H9 (cell line): ENCODE results near the gene FGF9. TPM values are rescaled to one million over a fixed set of nuclear protein-coding genes. Genes with fewer than 3 reads are reported as not detected.

Experiments
- DNase-seq: peaks from one replicate; pipeline ENCODE4 v3.0.0-alpha.2; 2017
- H2AFZ ChIP-seq: one replicate; pipeline ENCODE4 v1.6.1; 2013; ENCODE audit warnings: mild to moderate bottlenecking, low read length, control low read depth, moderate library complexity
- H2AK5ac ChIP-seq: 2 replicates; pipeline ENCODE4 v1.6.1; 2013; ENCODE audit warnings: low read length, control low read depth, mixed read lengths; ENCODE audit not compliant: insufficient read length
- H2BK120ac ChIP-seq: one replicate; pipeline ENCODE4 v1.6.1; 2013; ENCODE audit warnings: low read depth, mild to moderate bottlenecking, low read length, control low read depth, inconsistent platforms; ENCODE audit not compliant: poor library complexity, severe bottlenecking
- H2BK12ac ChIP-seq: 2 replicates; pipeline ENCODE4 v1.6.1; 2013; ENCODE audit warnings: low read length, control low read depth, mixed read lengths, low read depth; ENCODE audit not compliant: insufficient read length
- H2BK15ac ChIP-seq: 2 replicates; pipeline ENCODE4 v1.6.1; 2013; ENCODE audit warnings: low read depth, low read length, control low read depth
- H2BK20ac ChIP-seq: one replicate; pipeline ENCODE4 v1.6.1; 2013; ENCODE audit warnings: low read depth, mild to moderate bottlenecking, low read length, control low read depth, inconsistent platforms; ENCODE audit not compliant: poor library complexity, severe bottlenecking
- H2BK5ac ChIP-seq: 2 replicates; pipeline ENCODE4 v1.6.1; 2013; ENCODE audit warnings: low read length, control low read depth, mixed read lengths; ENCODE audit not compliant: insufficient read length
- H3K14ac ChIP-seq: 2 replicates; pipeline ENCODE4 v1.6.1; 2013; ENCODE audit warnings: low read length, control low read depth; ENCODE audit not compliant: insufficient read depth
- H3K18ac ChIP-seq: 2 replicates; pipeline ENCODE4 v1.6.1; 2013; ENCODE audit warnings: low read depth, mild to moderate bottlenecking, mixed read lengths, low read length, control low read depth; ENCODE audit not compliant: insufficient read length
- H3K23ac ChIP-seq: 2 replicates; pipeline ENCODE4 v1.6.1; 2013; ENCODE audit warnings: low read length, control low read depth, mixed read lengths, low read depth; ENCODE audit not compliant: insufficient read length
- H3K23me2 ChIP-seq: 2 replicates; pipeline ENCODE4 v1.6.1; 2013; ENCODE audit warnings: low read depth, mild to moderate bottlenecking, mixed read lengths, low read length, control low read depth; ENCODE audit not compliant: insufficient read length, poor library complexity, severe bottlenecking
- H3K27ac ChIP-seq: 2 replicates; pipeline ENCODE4 v1.5.1; 2013; ENCODE audit warnings: low read length, control low read depth, mixed read lengths, low read depth; ENCODE audit not compliant: insufficient read length
- H3K27me3 ChIP-seq: 2 replicates; pipeline ENCODE4 v1.6.1; 2013; ENCODE audit warnings: low read length, control low read depth, inconsistent platforms; ENCODE audit not compliant: insufficient read depth
- H3K4ac ChIP-seq: 2 replicates; pipeline ENCODE4 v1.6.1; 2013; ENCODE audit warnings: low read depth, mild to moderate bottlenecking, control low read depth, inconsistent platforms, low read length, moderate library complexity
- H3K4me1 ChIP-seq: 2 replicates; pipeline ENCODE4 v1.6.1; 2013; ENCODE audit warnings: low read length, control low read depth, inconsistent platforms; ENCODE audit not compliant: insufficient read depth
- H3K4me2 ChIP-seq: 2 replicates; pipeline ENCODE4 v1.6.1; 2013; ENCODE audit warnings: low read length, control low read depth, mixed read lengths; ENCODE audit not compliant: insufficient read length, insufficient read depth
- H3K56ac ChIP-seq: 2 replicates; pipeline ENCODE4 v1.6.1; 2013; ENCODE audit warnings: low read depth, mild to moderate bottlenecking, mixed read lengths, low read length, control low read depth; ENCODE audit not compliant: insufficient read length
- H3K79me1 ChIP-seq: 2 replicates; pipeline ENCODE4 v1.6.1; 2013; ENCODE audit warnings: low read depth, mild to moderate bottlenecking, moderate library complexity, low read length, control low read depth, inconsistent platforms; ENCODE audit not compliant: insufficient read depth, poor library complexity, severe bottlenecking
- H3K79me2 ChIP-seq: 2 replicates; pipeline ENCODE4 v1.6.1; 2013; ENCODE audit warnings: low read length, control low read depth, inconsistent platforms; ENCODE audit not compliant: insufficient read depth
- H3K9ac ChIP-seq: 2 replicates; pipeline ENCODE4 v1.6.1; 2013; ENCODE audit warnings: low read length, control low read depth, mixed read lengths; ENCODE audit not compliant: insufficient read length; ENCODE audit errors: extremely low read depth
- H3K9me3 ChIP-seq: one replicate; pipeline ENCODE4 v1.6.1; 2013; ENCODE audit warnings: low read depth, low read length, inconsistent platforms; ENCODE audit not compliant: control insufficient read depth
- H3T11ph ChIP-seq: one replicate; pipeline ENCODE4 v1.6.1; 2013; ENCODE audit warnings: mild to moderate bottlenecking, low read length, control low read depth, inconsistent platforms
- H4K20me1 ChIP-seq: one replicate; pipeline ENCODE4 v1.6.1; 2013; ENCODE audit not compliant: control insufficient read depth, insufficient read length, insufficient read depth
- H4K5ac ChIP-seq: 2 replicates; pipeline ENCODE4 v1.6.1; 2013; ENCODE audit warnings: low read depth, mild to moderate bottlenecking, mixed read lengths, low read length, control low read depth; ENCODE audit not compliant: insufficient read length
- H4K8ac ChIP-seq: replicated peaks from 2 replicates; pipeline ENCODE4 v1.6.1; 2013; ENCODE audit warnings: low read length, control low read depth, mixed read lengths, low read depth; ENCODE audit not compliant: insufficient read length
- H4K91ac ChIP-seq: 2 replicates; pipeline ENCODE4 v1.6.1; 2013; ENCODE audit warnings: low read depth, mild to moderate bottlenecking, moderate library complexity, mixed read lengths, low read length, control low read depth; ENCODE audit not compliant: insufficient read length
- H3K27ac Mint-ChIP-seq, 3 experiments: 2 replicates in 2 of 3; 3 replicates in 1 of 3; pipeline ENCODE4 v1.8.0; 2020 to 2021; ENCODE audit warnings: mixed read lengths in 3 of 3, mild to moderate bottlenecking in 1 of 3, moderate library complexity in 1 of 3
- H3K27me3 Mint-ChIP-seq: 2 replicates; pipeline ENCODE4 v1.8.0; 2021; ENCODE audit warnings: low read depth, mild to moderate bottlenecking, moderate library complexity, mixed read lengths
- H3K36me3 Mint-ChIP-seq, 3 experiments: 2 replicates in 2 of 3; 3 replicates in 1 of 3; pipeline ENCODE4 v1.8.0; 2020 to 2021; ENCODE audit warnings: low read depth in 3 of 3, mixed read lengths in 3 of 3; ENCODE audit not compliant: insufficient read depth in 1 of 3
- H3K4me1 Mint-ChIP-seq, 2 experiments: 2 replicates each; pipeline ENCODE4 v1.8.0; 2020; ENCODE audit warnings: mixed read lengths in 2 of 2
- H3K4me3 Mint-ChIP-seq, 2 experiments: 2 replicates in 1 of 2; 3 replicates in 1 of 2; pipeline ENCODE4 v1.8.0; 2020 to 2021; ENCODE audit warnings: mild to moderate bottlenecking in 2 of 2, mixed read lengths in 2 of 2, moderate library complexity in 1 of 2
- H3K9me3 Mint-ChIP-seq, 2 experiments: 2 replicates in 1 of 2; 3 replicates in 1 of 2; pipeline ENCODE4 v1.8.0; 2020; ENCODE audit warnings: mild to moderate bottlenecking in 2 of 2, mixed read lengths in 2 of 2, moderate library complexity in 1 of 2
- WGBS: extraction: QIAGEN DNeasy Blood & Tissue Kit; methylation state at CpG from one replicate; pipeline ENCODE4 v1.1.7; 2013; ENCODE audit warnings: missing lambda C conversion rate, low lambda C conversion rate, mixed read lengths; ENCODE audit not compliant: insufficient read length; ENCODE audit errors: extremely low coverage; 5-methylcytosine and 5-hydroxymethylcytosine counted together
- total RNA-seq: library from RNA; stranded (reverse); gene quantifications from 2 replicates; pipeline ENCODE4 v1.2.1, GENCODE V29; 2021
- TF ChIP-seq, protein P1 (sequence below): fragments of 200-600 bp; sonication (generic); conservative IDR thresholded peaks from 3 replicates; pipeline ENCODE4 v1.8.0; 2021; ENCODE audit warnings: antibody characterized with exemption, mild to moderate bottlenecking

FGF9 gene
- total RNA-seq, 1 experiment from 2014 or later = 0.22 TPM

DNA sequence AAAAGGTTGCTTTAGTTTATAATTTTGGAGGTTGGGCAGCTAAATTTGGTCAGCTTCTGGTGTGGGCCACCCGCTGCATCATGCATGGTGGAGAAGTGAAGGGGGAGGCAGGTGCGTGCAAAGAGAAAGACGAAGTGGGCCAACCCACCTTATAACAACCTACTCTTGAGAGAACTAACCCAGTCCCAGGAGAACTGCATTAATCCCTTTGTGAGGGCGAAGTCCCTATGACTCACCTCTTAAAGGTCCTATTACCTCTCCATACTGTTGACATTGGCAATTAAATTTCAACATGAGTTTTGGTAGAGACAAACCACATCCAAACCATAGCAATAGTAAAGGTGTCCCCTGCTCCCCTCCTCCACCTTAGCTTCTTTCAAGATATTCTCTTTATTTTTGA is 7.7 kb upstream of the FGF9 start:
- H3K9me3 ChIP-seq = no peaks in the 10 kb centered on the region
- DNase-seq = no peak
- H2BK20ac ChIP-seq = no peak overlapping the region
- Mint-ChIP-seq H3K27ac (no peak overlapping the region), H3K27me3 (peaks cover 36% of the 10 kb centered on the region), H3K36me3 (no peaks in the 10 kb centered on the region), H3K4me1 (peaks cover under 1 to 4% of the 10 kb centered on the region in 2 experiments; a peak in 3 of 4 replicates), H3K9me3 (peaks cover 5 to 7% of the 10 kb centered on the region in 2 experiments; a peak in 3 of 5 replicates), H3K4me3 (no peak overlapping the region)
- no peak overlapping the region for H3T11ph ChIP-seq
- no peak overlapping the region for H3K4ac ChIP-seq
- no peak overlapping the region for H4K91ac ChIP-seq
- H2BK120ac ChIP-seq = no peak overlapping the region
- no peak overlapping the region for H2BK15ac ChIP-seq
- no peak overlapping the region for H3K56ac ChIP-seq
- H3K4me2 ChIP-seq = no peak overlapping the region
- H3K4me1 ChIP-seq = no peaks in the 10 kb centered on the region
- no peaks in the 10 kb centered on the region for H4K20me1 ChIP-seq
- H3K18ac ChIP-seq = no peak overlapping the region
- H3K23ac ChIP-seq = no peak overlapping the region
- no peak overlapping the region for H3K27ac ChIP-seq
- H3K23me2 ChIP-seq = no peaks in the 10 kb centered on the region
- H3K9ac ChIP-seq = no peak overlapping the region
- no peak overlapping the region for H2AFZ ChIP-seq
- H3K79me1 ChIP-seq = no peaks in the 10 kb centered on the region
- no peak overlapping the region for H2AK5ac ChIP-seq
- H2BK12ac ChIP-seq = no peak overlapping the region
- TF ChIP-seq, protein P1, sequence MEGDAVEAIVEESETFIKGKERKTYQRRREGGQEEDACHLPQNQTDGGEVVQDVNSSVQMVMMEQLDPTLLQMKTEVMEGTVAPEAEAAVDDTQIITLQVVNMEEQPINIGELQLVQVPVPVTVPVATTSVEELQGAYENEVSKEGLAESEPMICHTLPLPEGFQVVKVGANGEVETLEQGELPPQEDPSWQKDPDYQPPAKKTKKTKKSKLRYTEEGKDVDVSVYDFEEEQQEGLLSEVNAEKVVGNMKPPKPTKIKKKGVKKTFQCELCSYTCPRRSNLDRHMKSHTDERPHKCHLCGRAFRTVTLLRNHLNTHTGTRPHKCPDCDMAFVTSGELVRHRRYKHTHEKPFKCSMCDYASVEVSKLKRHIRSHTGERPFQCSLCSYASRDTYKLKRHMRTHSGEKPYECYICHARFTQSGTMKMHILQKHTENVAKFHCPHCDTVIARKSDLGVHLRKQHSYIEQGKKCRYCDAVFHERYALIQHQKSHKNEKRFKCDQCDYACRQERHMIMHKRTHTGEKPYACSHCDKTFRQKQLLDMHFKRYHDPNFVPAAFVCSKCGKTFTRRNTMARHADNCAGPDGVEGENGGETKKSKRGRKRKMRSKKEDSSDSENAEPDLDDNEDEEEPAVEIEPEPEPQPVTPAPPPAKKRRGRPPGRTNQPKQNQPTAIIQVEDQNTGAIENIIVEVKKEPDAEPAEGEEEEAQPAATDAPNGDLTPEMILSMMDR = no peak
- H3K79me2 ChIP-seq = no peaks in the 10 kb centered on the region
- no CpG with 5 or more reads among the region's 4 CpGs for WGBS
- H4K5ac ChIP-seq = no peak overlapping the region
- H3K14ac ChIP-seq = no peak overlapping the region
- H4K8ac ChIP-seq = no peak overlapping the region
- H3K27me3 ChIP-seq = peaks cover 9% of the 10 kb centered on the region
- H2BK5ac ChIP-seq = no peak overlapping the region
